OCI-LY3 (cell line): ENCODE data around the gene KLK5.

Source experiments
- H2AFZ ChIP-seq: fragments of 200-600, 300-600 bp; shearing (Covaris generic); 2 replicates; pipeline ENCODE4 v1.6.0; 2014; ENCODE audit warnings: antibody characterized with exemption, low read depth, low read length
- H3K27ac ChIP-seq: fragments of 200-600, 300-600 bp; sonication (generic); 2 replicates; pipeline ENCODE4 v1.5.1; 2014; ENCODE audit warnings: mild to moderate bottlenecking, low read length, moderate library complexity, mixed read lengths
- H3K27me3 ChIP-seq: fragments of 200-600, 300-600 bp; sonication (generic); 2 replicates; pipeline ENCODE4 v1.6.1; 2014; ENCODE audit warnings: low read depth, low read length, mixed read lengths
- H3K36me3 ChIP-seq: fragments of 200-600, 300-600 bp; sonication (generic); replicated peaks from 2 replicates; pipeline ENCODE3; 2014; ENCODE audit warnings: low read depth, low read length, mixed read lengths
- H3K4me1 ChIP-seq: fragments of 300-600, 200-600 bp; sonication (generic); 2 replicates; pipeline ENCODE4 v1.6.1; 2014; ENCODE audit warnings: low read length, mixed read lengths
- H3K4me2 ChIP-seq: fragments of 200-600, 300-600 bp; sonication (generic); 2 replicates; pipeline ENCODE4 v1.6.1; 2014; ENCODE audit warnings: low read length, mixed read lengths
- H3K4me3 ChIP-seq: fragments of 300-600, 200-600 bp; sonication (generic); 2 replicates; pipeline ENCODE4 v1.5.1; 2014; ENCODE audit warnings: antibody characterized with exemption, mild to moderate bottlenecking, low read length, moderate library complexity
- H3K79me2 ChIP-seq: fragments of 300-600, 200-600 bp; shearing (Covaris generic); 2 replicates; pipeline ENCODE4 v1.6.1; 2014; ENCODE audit warnings: mild to moderate bottlenecking, low read length, mixed read lengths
- H3K9ac ChIP-seq: fragments of 300-600, 200-600 bp; shearing (Covaris generic); 2 replicates; pipeline ENCODE4 v1.6.0; 2014; ENCODE audit warnings: mild to moderate bottlenecking, low read length, moderate library complexity
- H3K9me3 ChIP-seq: fragments of 200-600, 300-600 bp; shearing (Covaris generic); 2 replicates; pipeline ENCODE4 v1.6.1; 2014; ENCODE audit warnings: low read length, mixed read lengths; ENCODE audit not compliant: insufficient read depth
- H4K20me1 ChIP-seq: fragments of 200-600, 300-600 bp; sonication (generic); 2 replicates; pipeline ENCODE4 v1.6.1; 2016; ENCODE audit warnings: low read length, mixed read lengths; ENCODE audit not compliant: insufficient read depth
- EZH2phosphoT487 ChIP-seq: fragments of 200-600 bp; shearing (Covaris generic); IDR thresholded peaks from 2 replicates; pipeline ENCODE4 v1.6.1; 2018; ENCODE audit warnings: antibody characterized with exemption, mixed run types, low read depth
- TF ChIP-seq, protein P1 (sequence below): fragments of 200-600, 300-600 bp; sonication (generic); IDR thresholded peaks from 2 replicates; pipeline ENCODE4 v1.5.1; 2014; ENCODE audit warnings: antibody characterized with exemption, low read length, low read depth

The KLK5 gene

DNA sequence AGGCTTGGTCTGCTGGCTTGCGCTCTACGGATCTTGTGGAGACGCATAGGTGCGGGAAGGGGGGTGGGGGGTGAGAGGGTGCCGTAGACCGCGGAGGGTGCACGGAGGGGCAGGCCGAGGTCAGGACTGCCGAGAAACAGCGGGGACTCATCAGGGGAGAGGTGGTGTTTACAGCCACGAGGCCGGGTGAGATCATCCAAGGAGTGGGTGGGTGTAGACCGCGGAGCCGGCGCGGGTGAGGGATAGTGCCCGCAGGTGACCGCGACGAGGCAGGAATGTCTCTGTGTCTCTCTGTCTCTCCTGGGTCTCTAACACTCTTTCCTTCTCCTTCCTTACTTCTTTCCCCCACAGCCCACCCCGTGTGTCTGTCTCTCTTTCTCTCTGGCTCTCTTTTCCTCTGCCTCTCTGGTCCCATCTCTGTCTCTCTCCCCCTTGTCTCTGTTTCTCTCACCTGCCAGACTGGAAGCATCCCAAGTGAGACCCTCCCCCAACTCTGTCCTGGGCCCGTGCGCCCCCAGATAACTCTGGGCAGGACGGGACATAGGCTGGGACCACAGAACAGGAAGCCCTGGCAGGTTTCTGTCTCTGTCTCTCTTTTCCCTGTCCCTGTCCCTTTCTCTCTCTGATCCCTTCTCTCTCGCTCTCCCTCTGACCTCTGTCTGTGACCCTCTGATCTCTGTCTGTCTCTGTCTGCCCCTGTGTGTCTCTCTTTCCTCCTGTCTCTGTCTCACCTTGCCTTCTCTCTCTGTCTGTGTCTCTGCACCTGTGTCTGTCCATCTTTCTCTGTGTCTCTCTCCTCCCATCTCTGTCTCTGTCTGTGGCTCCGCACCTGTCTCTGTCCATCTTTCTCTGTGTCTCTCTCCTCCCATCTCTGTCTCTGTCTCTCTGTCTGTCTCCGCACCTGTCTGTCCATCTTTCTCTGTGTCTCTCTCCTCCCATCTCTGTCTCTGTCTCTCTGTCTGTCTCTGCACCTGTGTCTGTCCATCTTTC, 39.8 kb downstream of the KLK5 start:
- no peaks in the 10 kb centered on the region for H3K9me3 ChIP-seq
- H3K4me1 ChIP-seq = no peaks in the 10 kb centered on the region
- no peak overlapping the region for H3K4me3 ChIP-seq
- H3K27me3 ChIP-seq = 0 out of 2 replicates have a peak, but pooled peaks cover 12% of the 10 kb centered on the region
- H4K20me1 ChIP-seq = no peaks in the 10 kb centered on the region
- no peak overlapping the region for H3K27ac ChIP-seq
- H3K9ac ChIP-seq = no peak overlapping the region
- no peaks in the 10 kb centered on the region for H3K79me2 ChIP-seq
- H2AFZ ChIP-seq = no peak overlapping the region
- H3K4me2 ChIP-seq = no peak overlapping the region
- H3K36me3 ChIP-seq = no peaks in the 10 kb centered on the region
- no peak for TF ChIP-seq EZH2phosphoT487
- TF ChIP-seq, protein P1, sequence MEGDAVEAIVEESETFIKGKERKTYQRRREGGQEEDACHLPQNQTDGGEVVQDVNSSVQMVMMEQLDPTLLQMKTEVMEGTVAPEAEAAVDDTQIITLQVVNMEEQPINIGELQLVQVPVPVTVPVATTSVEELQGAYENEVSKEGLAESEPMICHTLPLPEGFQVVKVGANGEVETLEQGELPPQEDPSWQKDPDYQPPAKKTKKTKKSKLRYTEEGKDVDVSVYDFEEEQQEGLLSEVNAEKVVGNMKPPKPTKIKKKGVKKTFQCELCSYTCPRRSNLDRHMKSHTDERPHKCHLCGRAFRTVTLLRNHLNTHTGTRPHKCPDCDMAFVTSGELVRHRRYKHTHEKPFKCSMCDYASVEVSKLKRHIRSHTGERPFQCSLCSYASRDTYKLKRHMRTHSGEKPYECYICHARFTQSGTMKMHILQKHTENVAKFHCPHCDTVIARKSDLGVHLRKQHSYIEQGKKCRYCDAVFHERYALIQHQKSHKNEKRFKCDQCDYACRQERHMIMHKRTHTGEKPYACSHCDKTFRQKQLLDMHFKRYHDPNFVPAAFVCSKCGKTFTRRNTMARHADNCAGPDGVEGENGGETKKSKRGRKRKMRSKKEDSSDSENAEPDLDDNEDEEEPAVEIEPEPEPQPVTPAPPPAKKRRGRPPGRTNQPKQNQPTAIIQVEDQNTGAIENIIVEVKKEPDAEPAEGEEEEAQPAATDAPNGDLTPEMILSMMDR = no peak

DNA sequence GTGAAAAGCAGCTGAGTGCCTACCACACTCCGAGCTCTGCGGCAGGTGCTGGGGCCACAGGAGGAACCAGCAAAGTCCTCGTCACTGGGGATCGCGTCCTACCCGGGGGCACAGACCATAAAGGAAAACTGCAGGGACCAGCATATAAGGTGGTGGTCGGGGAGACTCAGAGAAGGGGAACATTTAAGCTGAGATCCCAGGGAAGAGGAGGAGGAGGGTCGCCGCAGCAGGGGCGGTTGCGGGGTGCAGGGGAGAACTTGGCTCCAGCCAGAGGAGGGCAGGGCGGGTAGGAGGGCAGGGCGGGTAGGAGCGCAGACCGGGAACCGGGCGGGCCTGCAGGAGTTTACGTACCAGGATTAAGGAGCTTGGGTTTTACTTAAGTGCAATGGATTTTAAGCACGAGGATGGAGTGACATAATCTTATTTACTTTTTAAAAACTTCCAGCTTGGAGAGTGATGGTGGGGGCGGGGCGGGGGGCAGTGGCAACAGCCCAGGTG, 40.7 kb downstream of the KLK5 start:
- H3K36me3 ChIP-seq = no peaks in the 10 kb centered on the region
- 0 out of 2 replicates have a peak, but pooled peaks cover 12% of the 10 kb centered on the region for H3K27me3 ChIP-seq
- H3K79me2 ChIP-seq = no peaks in the 10 kb centered on the region
- TF ChIP-seq, protein P1 = no peak
- no peak for TF ChIP-seq EZH2phosphoT487
- H3K4me1 ChIP-seq = no peaks in the 10 kb centered on the region
- no peak overlapping the region for H3K9ac ChIP-seq
- no peak overlapping the region for H3K27ac ChIP-seq
- no peak overlapping the region for H3K4me2 ChIP-seq
- H2AFZ ChIP-seq = no peak overlapping the region
- no peaks in the 10 kb centered on the region for H4K20me1 ChIP-seq
- H3K4me3 ChIP-seq = no peak overlapping the region
- H3K9me3 ChIP-seq = no peaks in the 10 kb centered on the region

GRCh38 chr19:50911206-50912101, 41.4 kb downstream of the KLK5 start, which contains the start of gene KLK4:
Gene KLK4, minus strand, starts transcription at chr19:50911395. Its CDS starts 657 bp downstream, at chr19:50910738.
- Histone ChIP-seq H3K4me1 (no peaks in the 10 kb centered on the region), H3K79me2 (no peaks in the 10 kb centered on the region), H3K9ac (no peak within 1 kb of the TSS), H3K9me3 (no peaks in the 10 kb centered on the region), H4K20me1 (no peaks in the 10 kb centered on the region), H3K27ac (no peak within 1 kb of the TSS), H2AFZ (no peak within 1 kb of the TSS), H3K4me3 (no peak within 1 kb of the TSS), H3K36me3 (no peaks in the 10 kb centered on the region), H3K27me3 (0 out of 2 replicates have a peak, but pooled peaks cover 12% of the 10 kb centered on the region), H3K4me2 (no peak within 1 kb of the TSS)
- TF ChIP-seq, protein P1 = no peak
- TF ChIP-seq EZH2phosphoT487 = no peak
